Astrocyte (in vitro differentiated cells and primary cell): ENCODE results near the gene EML6.

ENCODE experiments used
- CTCF ChIP-seq: IDR thresholded peaks from 2 replicates; pipeline ENCODE4 v1.5.1; 2011; ENCODE audit warnings: low read depth, mild to moderate bottlenecking, inconsistent platforms, low read length, moderate library complexity; ENCODE audit not compliant: insufficient read depth
- EZH2 ChIP-seq: IDR thresholded peaks from 2 replicates; pipeline ENCODE4 v1.6.1; 2012; ENCODE audit warnings: mild to moderate bottlenecking, low read length, inconsistent platforms; ENCODE audit not compliant: insufficient read depth

- TF ChIP-seq EZH2 = no peak
- no peak for TF ChIP-seq CTCF
Observed at GRCh38 chr2:54897420-54898310, 174.2 kb downstream of the EML6 start.
